ENCODE data around the gene SPECC1L. TPM values are rescaled to one million over a fixed set of nuclear protein-coding genes. Genes with fewer than 3 reads are reported as not detected.
A peak's percentile ranks its signal among the peaks of the same experiment; 100 is the strongest.

SPECC1L gene
- total RNA-seq, 4 donors from 2014 or later = 65.2 to 102 (median 69.2) TPM

DNA sequence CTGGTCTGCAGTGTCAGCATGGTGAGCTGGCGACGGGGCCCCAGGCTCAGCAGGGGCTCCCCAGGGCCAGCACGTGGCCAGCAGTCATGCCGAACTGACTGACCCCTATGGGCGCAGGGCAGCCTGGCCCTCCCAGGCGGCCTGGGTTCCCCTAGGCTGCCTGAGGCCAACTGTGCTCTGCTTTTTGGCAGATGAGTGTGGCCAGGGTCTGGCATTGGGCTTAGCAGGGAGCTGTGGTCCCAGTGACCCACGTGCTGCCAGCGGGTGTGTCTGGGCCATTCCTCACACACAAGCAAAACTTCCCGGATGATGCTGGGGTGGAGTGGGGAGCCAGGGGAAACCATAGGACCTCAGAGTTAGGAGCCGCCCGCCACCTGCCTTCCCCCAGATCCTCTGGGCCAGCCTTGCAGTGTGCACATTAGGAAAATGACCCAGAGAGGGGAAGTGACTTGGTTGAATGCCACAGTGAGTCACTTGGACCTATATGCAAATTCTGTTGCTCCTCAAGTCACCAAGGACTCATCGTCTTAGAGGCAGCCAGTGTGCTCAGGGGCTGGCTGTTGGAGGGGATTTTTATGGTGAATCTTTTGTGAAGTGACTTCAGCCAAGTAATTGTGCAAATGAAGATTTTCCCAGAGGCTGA lies 163.3 kb downstream of the SPECC1L start:
- Histone ChIP-seq H3K4me3 (replicated peaks in 1 of 3) (no peak overlapping the region), H3K36me3 (no peaks in the 10 kb centered on the region), H3K27ac (peak overlapping the region in 1 of 3 donors; percentile 14), H3K27me3 (no peaks in the 10 kb centered on the region), H3K9me3 (no peaks in the 10 kb centered on the region), H3K4me1 (peaks cover 19 to 51% of the 10 kb centered on the region in 2 donors)
- intact Hi-C loops (cut with DNase I) = no loop called here
- 50 to 82% methylated on average over 9 of the region's 12 CpGs for WGBS, 2 donors
- no peak for TF ChIP-seq POLR2A (IDR thresholded peaks at IDR 0.05)
- TF ChIP-seq, protein P1, sequence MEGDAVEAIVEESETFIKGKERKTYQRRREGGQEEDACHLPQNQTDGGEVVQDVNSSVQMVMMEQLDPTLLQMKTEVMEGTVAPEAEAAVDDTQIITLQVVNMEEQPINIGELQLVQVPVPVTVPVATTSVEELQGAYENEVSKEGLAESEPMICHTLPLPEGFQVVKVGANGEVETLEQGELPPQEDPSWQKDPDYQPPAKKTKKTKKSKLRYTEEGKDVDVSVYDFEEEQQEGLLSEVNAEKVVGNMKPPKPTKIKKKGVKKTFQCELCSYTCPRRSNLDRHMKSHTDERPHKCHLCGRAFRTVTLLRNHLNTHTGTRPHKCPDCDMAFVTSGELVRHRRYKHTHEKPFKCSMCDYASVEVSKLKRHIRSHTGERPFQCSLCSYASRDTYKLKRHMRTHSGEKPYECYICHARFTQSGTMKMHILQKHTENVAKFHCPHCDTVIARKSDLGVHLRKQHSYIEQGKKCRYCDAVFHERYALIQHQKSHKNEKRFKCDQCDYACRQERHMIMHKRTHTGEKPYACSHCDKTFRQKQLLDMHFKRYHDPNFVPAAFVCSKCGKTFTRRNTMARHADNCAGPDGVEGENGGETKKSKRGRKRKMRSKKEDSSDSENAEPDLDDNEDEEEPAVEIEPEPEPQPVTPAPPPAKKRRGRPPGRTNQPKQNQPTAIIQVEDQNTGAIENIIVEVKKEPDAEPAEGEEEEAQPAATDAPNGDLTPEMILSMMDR (IDR thresholded peaks at IDR 0.05) = no peak
- DNase-seq = no peak

DNA sequence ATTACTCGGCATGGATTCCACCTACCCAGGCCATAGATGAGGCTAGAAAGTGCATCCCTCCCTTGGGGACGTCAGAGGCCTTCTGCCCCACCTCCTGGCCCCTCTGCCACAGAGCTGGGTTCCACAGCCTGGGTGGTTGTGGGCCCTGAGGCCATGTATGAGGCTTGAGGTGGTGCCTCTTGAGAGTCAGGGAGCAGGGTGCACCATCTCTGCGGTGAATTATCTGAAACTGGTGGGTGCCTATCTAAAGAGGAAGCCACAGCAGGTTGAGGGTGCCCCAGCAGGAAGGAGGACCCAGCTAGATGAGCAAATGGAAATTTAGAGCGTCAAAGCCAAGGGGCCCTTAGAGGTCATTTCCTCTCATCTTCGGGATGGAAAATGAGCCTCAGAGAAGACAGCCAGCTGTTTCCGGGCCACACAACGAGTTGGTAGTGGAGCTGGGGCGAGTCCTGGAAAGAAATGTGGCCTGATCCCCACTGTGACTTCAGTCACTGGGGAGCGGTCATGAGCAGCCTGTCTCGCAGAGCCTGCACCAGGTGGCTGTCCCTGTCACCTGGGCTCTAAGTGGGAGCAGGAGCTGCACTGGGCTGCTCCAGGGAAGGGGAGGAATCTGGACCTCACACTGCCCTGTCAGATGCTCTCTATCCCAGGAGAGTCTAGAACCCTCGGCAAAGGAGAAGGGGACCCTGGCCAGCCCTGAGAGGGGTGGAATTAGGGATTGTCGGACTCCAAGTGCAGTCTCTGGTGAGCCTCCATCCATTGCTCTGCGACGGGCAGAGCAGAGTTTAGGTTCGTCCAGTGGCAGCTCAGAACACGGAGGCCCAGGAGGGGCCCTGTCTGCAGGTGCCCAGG lies 164.1 kb downstream of the SPECC1L start:
- H3K36me3 ChIP-seq = no peaks in the 10 kb centered on the region
- no peaks in the 10 kb centered on the region for H3K27me3 ChIP-seq
- H3K27ac ChIP-seq = peak overlapping the region in 1 of 3 donors; percentile 50
- WGBS, 2 donors = 63 to 77% methylated on average over 12 to 16 of the region's 16 CpGs
- H3K4me3 ChIP-seq (replicated peaks in 1 of 3) = no peak overlapping the region
- H3K9me3 ChIP-seq = no peaks in the 10 kb centered on the region
- intact Hi-C loops (cut with DNase I) = no loop called here
- H3K4me1 ChIP-seq = peaks cover 17 to 49% of the 10 kb centered on the region in 2 donors
- TF ChIP-seq POLR2A (IDR thresholded peaks at IDR 0.05) = no peak
- TF ChIP-seq, protein P1 (IDR thresholded peaks at IDR 0.05) = no peak
- no peak for DNase-seq

DNA sequence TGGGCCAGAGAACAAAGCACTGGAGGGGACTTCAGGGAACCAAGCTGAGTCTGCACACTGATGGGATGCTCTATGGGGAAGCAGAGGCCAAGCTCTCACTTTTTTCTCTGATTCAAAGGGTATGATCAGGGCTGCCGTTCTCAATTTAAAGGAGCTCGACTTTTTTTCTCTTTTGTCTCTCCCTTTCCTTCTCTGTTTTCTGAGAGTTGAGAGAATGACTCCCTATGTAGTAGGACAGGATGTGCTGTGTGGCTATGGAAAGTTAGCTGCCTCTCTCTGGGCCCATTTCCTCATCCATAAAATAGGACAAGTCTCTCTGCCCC lies 164.7 kb downstream of the SPECC1L start:
- no peak overlapping the region for H3K4me3 ChIP-seq (replicated peaks in 1 of 3)
- TF ChIP-seq, protein P1 (IDR thresholded peaks at IDR 0.05) = no peak
- no peak for TF ChIP-seq POLR2A (IDR thresholded peaks at IDR 0.05)
- WGBS, 2 donors = 91 to 98% methylated on average over 2 of the region's 2 CpGs
- H3K36me3 ChIP-seq = no peaks in the 10 kb centered on the region
- H3K4me1 ChIP-seq = peaks cover 13 to 44% of the 10 kb centered on the region in 2 donors
- H3K9me3 ChIP-seq = no peaks in the 10 kb centered on the region
- H3K27ac ChIP-seq = peak overlapping the region in 1 of 3 donors; percentile 50
- intact Hi-C loops (cut with DNase I) = no loop called here
- DNase-seq = no peak
- H3K27me3 ChIP-seq = no peaks in the 10 kb centered on the region

DNA sequence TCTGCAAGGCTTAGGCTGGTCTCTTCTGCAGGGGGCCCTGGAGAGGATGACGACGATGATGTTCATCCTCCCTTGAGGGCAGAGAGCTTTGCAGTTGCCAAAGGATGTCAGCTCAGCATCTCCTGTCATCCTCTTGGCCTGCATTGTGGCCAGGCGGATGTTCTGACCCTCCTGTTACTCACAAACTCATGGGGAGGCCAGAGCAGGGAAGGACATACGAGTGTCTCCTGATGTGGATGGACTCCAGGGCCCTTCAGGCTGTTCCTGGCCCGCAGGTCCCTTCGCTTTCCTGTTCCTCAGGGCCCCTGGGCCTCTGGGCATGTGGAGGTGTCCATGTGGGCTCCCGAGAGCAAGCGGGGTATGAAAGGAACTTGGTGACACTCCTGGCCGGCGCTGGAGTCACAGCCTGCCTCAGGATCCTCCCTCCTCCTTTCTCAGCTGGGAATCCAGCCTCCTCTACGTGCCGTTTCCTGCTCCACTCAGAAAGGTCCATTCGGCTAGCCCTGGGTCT lies 165.3 kb downstream of the SPECC1L start:
- no peak for TF ChIP-seq POLR2A (IDR thresholded peaks at IDR 0.05)
- TF ChIP-seq, protein P1 (IDR thresholded peaks at IDR 0.05) = no peak
- WGBS, 2 donors = 77 to 78% methylated on average over 11 of the region's 13 CpGs
- Histone ChIP-seq H3K9me3 (no peaks in the 10 kb centered on the region), H3K27me3 (no peaks in the 10 kb centered on the region), H3K36me3 (no peaks in the 10 kb centered on the region), H3K4me1 (peaks cover 13 to 42% of the 10 kb centered on the region in 2 donors), H3K4me3 (replicated peaks in 1 of 3) (no peak overlapping the region), H3K27ac (peak overlapping the region in 1 of 3 donors; percentile 50)
- intact Hi-C loops (cut with DNase I) = no loop called here
- DNase-seq = no peak

DNA sequence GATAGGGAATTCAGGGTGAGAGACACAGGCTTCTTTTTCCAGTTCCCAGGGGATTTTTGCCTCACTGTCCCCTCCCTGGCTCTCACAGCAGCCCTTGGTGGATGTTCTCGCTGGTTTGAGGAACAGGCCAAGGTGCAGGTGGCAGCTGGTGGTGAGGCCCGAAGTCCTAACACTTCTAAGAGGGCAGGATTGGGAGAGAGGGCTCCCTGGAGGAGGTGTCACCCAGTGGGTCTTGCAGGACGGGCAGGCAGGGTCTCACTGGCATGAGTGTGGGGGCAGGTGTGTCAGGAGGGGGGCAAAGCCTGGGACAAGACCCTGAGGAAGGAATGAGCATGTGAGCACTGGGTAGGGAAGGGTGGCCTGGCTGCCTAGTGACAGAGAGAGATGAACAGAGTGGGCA lies 165.9 kb downstream of the SPECC1L start:
- no peak for DNase-seq
- 78 to 91% methylated on average over 3 of the region's 3 CpGs for WGBS, 2 donors
- peak overlapping the region in 1 of 3 donors; percentile 50 for H3K27ac ChIP-seq

More for the DNA sequence above, 165.9 kb downstream of the SPECC1L start:
- Histone ChIP-seq H3K4me3 (replicated peaks in 1 of 3) (no peak overlapping the region), H3K9me3 (no peaks in the 10 kb centered on the region), H3K36me3 (no peaks in the 10 kb centered on the region), H3K27me3 (no peaks in the 10 kb centered on the region), H3K4me1 (peaks cover 13 to 42% of the 10 kb centered on the region in 2 donors)
- intact Hi-C loops (cut with DNase I) = no loop called here
- no peak for TF ChIP-seq POLR2A (IDR thresholded peaks at IDR 0.05)
- TF ChIP-seq, protein P1 (IDR thresholded peaks at IDR 0.05) = no peak
